HUES48 (cell line): ENCODE results near the gene SMAD6.

Experiments
- H3K27ac ChIP-seq: one replicate; pipeline ENCODE4 v1.7.0; 2013; ENCODE audit warnings: low read depth, low read length, inconsistent platforms
- H3K27me3 ChIP-seq: 2 replicates; pipeline ENCODE4 v1.6.1; 2013; ENCODE audit warnings: mild to moderate bottlenecking, low read length; ENCODE audit not compliant: control insufficient read depth, insufficient read depth
- H3K36me3 ChIP-seq: 2 replicates; pipeline ENCODE4 v1.6.1; 2013; ENCODE audit warnings: low read length; ENCODE audit not compliant: control insufficient read depth, insufficient read depth
- H3K4me1 ChIP-seq: 2 replicates; pipeline ENCODE4 v1.6.1; 2013; ENCODE audit warnings: mild to moderate bottlenecking, low read length; ENCODE audit not compliant: control insufficient read depth, insufficient read depth
- H3K4me3 ChIP-seq: 2 replicates; pipeline ENCODE4 v1.5.1; 2013; ENCODE audit warnings: mild to moderate bottlenecking, low read depth, low read length
- H3K9ac ChIP-seq: 2 replicates; pipeline ENCODE4 v1.6.1; 2013; ENCODE audit warnings: mild to moderate bottlenecking, low read depth, low read length, moderate library complexity
- H3K9me3 ChIP-seq: 2 replicates; pipeline ENCODE4 v1.6.1; 2013; ENCODE audit warnings: low read length; ENCODE audit not compliant: control insufficient read depth, insufficient read depth

SMAD6 gene

DNA sequence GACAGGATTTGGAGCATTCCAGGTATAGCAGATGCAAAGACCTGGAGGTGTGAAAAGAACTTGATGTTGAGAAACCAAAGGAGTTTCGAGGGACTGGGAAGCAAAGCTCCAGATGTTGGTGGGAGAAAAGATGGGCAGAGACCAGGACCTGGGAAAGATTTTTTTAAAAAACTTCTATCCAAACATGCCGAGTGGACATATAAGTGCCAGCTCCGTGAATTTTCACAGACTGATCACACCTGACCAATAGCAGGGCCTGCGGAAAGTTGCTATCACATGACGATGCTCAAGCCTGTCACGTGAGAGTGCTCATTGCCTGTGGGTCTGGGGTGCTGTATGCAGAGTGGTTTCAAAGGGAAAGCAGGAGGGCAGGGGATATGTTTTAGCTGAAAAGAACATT lies 19.9 kb downstream of the SMAD6 start:
- Histone ChIP-seq H3K4me1 (no peaks in the 10 kb centered on the region), H3K36me3 (0 out of 2 replicates have a peak, but pooled peaks cover 2% of the 10 kb centered on the region), H3K4me3 (no peak overlapping the region), H3K27ac (peak overlapping the region; percentile 24), H3K9me3 (no peaks in the 10 kb centered on the region), H3K9ac (no peak overlapping the region), H3K27me3 (no peaks in the 10 kb centered on the region)

DNA sequence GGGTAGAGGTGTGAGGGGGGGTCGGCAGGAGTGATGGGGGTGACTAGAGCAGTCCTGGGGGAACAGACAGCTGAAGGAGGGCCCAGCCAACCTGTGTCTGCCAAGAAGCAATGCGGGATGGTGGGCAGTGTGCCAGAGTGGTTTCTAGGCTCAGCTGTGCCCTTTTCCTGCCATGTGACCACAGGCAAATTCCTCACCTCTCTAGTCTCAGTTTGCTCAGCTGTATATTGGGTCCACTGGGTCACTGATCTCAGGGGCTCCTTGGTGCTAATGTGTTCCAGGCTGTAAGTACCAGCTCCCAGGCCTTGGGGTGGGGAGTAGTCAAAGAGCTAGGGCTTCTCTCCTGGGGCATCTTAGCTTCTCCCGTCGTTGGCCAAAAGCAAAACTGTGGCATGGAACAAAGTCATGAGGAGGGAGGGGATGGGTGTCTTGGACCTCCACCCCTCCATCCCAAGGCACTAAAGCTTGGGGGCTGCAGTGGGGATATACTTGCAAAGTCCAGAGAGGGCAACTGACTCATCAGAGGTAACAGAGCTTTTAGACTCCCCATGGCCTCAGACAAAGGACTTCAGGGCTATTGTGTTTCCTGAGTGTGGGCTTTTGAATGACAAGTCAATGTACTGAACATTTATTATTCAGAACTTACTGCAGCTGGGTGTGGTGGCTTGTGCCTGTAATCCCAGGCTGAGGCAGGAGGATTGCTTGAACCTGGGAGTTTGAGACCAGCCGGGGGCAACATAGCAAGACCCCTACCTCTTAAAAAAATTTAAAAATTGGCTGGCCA lies 20.9 kb downstream of the SMAD6 start:
- H3K9ac ChIP-seq: no peak overlapping the region
- H3K27ac ChIP-seq: no peak overlapping the region
- H3K9me3 ChIP-seq: no peaks in the 10 kb centered on the region
- H3K4me1 ChIP-seq: no peaks in the 10 kb centered on the region
- H3K36me3 ChIP-seq: no peaks in the 10 kb centered on the region
- H3K4me3 ChIP-seq: no peak overlapping the region
- H3K27me3 ChIP-seq: no peaks in the 10 kb centered on the region

DNA sequence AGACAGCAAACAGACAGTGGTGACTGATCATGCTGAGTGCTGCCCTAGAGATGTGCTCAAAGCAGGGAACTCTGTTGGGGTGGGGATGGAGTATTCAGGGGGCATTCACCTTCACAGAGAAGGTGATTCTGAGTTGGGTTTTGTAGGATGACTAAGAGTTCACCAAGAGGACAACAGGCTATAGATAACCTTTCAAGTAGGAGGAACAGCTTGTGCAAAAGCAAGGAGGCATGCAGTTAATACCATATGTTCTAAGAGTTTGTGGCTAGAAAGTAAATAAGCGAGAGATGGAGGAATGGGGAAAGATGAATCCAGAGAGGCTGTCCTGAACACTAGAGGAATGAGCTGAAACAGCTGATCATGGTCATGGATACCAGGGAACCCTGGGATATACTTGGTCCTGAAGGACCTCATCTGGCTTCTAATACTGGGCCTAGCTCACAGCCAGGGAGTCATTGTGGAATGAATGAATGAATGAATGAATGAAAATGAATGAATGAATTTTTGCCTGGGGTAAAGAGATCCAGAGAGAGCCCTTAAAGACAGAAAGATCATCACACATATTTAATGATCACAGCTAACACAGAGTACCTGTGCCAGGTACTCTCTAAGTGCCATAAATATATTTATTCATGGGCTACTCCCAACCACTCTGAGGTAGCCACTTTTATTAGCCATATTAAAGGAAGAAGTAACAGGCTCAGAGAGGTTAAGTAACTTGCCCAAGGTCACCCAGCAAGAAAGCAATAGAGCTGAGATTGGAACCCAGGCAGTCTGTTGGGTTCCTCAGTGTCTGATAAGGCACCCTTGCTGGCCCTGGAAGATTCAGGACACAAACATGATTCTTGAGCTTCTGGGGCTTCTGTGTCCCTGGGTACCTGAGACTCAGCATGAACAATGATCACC lies 22.0 kb downstream of the SMAD6 start:
- no peaks in the 10 kb centered on the region for H3K9me3 ChIP-seq
- no peak overlapping the region for H3K4me3 ChIP-seq
- no peaks in the 10 kb centered on the region for H3K36me3 ChIP-seq
- no peak overlapping the region for H3K9ac ChIP-seq
- no peak overlapping the region for H3K27ac ChIP-seq
- H3K27me3 ChIP-seq: no peaks in the 10 kb centered on the region
- H3K4me1 ChIP-seq: no peaks in the 10 kb centered on the region

DNA sequence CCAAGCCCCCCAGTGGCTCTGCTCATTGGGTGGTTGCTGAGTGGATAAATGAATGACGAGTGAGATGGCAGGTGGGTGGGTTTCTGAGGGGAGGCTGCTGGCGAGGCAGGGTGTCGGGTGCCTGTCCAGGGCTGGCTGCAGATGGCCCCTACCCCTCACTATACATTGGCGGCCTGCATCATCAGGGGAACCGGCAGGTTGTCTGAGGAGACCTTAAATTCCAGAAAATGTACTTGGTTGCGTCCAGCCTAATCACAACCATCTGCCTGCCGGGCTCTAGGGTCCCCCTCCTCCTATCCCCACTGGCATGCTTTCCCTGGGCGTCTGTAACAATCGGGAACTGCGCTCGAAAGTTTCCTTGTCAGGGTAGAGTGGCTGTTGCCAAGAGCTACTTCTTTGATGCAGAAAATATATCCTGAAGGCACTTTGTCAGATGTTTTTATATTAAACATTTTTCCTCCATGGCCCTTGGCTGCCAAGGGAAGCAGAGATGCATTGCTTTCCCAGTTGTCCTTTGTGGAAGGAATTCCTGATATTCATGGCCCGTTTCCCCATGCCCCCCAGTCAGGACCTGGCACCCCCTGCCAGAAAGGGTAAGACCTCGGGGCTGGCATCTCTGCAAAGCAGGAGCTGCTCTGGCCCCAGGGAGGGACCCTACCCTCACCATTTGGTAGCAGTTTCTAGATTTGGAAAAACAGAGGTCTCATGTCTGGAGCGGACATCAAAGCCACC lies 22.9 kb downstream of the SMAD6 start:
- Histone ChIP-seq H3K36me3 (no peaks in the 10 kb centered on the region), H3K9ac (no peak overlapping the region), H3K9me3 (no peaks in the 10 kb centered on the region), H3K4me1 (0 out of 2 replicates have a peak, but pooled peaks cover 3% of the 10 kb centered on the region), H3K4me3 (no peak overlapping the region), H3K27me3 (no peaks in the 10 kb centered on the region), H3K27ac (no peak overlapping the region)

DNA sequence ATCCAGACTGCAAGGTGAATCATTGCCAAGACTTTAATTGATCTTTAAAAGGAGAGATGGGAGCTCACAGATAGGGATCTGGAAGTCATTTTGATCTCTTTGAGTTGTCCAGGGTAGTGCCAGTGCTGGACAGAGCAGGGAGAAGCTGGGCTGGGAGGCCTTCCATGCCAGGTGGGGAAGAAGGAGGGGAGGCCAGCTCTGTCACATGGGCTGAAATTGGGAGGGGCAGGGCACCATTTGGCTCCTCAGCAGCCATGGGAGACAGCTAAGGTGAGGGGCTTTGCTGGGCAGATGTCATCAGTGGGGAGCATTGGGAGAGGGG lies 23.4 kb downstream of the SMAD6 start:
- no peaks in the 10 kb centered on the region for H3K27me3 ChIP-seq
- no peak overlapping the region for H3K27ac ChIP-seq
- H3K9me3 ChIP-seq: no peaks in the 10 kb centered on the region
- H3K4me1 ChIP-seq: 0 out of 2 replicates have a peak, but pooled peaks cover 6% of the 10 kb centered on the region
- no peak overlapping the region for H3K9ac ChIP-seq
- no peaks in the 10 kb centered on the region for H3K36me3 ChIP-seq
- H3K4me3 ChIP-seq: no peak overlapping the region

DNA sequence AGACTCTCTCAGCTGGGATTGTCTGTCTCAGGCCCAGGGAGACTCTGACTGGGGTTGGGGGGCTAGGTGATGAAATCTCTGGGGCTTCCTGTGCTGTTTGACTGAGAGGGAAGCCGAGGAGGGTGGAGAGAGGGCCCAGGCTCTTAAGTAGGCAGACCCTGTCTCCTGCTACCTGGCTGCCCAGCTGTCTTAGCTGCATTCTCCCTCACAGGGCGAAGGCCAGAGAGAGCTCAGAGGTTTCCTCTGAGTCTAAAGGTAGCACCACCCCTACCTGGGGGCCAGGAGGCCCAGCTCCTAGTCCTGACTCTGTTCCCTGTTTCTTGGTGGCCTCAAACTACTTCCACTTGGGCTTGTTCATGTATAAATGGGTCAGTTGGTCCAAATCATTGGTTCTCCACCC lies 24.4 kb downstream of the SMAD6 start:
- Histone ChIP-seq H3K36me3 (no peaks in the 10 kb centered on the region), H3K4me1 (0 out of 2 replicates have a peak, but pooled peaks cover 6% of the 10 kb centered on the region), H3K9ac (no peak overlapping the region), H3K27ac (no peak overlapping the region), H3K27me3 (no peaks in the 10 kb centered on the region), H3K4me3 (no peak overlapping the region), H3K9me3 (no peaks in the 10 kb centered on the region)

DNA sequence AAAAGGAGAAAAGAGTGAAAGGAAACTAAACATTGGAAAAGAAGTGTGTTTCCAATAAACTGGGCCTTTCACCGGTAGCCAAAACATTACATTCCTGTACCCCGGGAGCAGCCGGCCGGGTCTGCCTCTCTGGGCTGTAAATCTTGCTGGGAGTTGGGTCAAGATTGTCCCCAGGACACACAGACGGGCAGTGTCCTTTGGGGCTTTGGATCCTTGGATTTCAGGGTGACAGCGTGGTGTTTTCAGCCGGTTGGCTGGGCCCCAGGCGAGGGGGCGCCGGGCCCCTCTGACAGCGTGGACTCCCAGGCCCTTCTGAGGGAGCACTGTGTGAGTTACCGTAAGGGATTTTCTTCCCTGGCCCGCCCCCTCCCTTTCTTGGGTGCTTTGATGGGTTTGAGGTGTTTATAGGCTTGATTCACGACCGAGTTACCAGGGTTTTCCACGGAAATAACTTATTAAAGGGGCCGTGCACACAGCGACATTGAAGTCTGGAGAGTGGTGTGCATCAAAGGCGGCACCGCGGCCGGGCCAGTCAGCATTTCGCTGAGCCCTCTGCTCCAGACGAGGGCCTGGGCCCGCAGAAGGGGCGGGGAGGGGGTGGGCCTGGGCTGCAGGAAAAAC lies 27.4 kb downstream of the SMAD6 start:
- no peaks in the 10 kb centered on the region for H3K36me3 ChIP-seq
- no peaks in the 10 kb centered on the region for H3K9me3 ChIP-seq
- 0 out of 2 replicates have a peak, but pooled peaks cover 6% of the 10 kb centered on the region for H3K4me1 ChIP-seq
- no peak overlapping the region for H3K4me3 ChIP-seq
- no peak overlapping the region for H3K27ac ChIP-seq
- H3K9ac ChIP-seq: no peak overlapping the region
- no peaks in the 10 kb centered on the region for H3K27me3 ChIP-seq

DNA sequence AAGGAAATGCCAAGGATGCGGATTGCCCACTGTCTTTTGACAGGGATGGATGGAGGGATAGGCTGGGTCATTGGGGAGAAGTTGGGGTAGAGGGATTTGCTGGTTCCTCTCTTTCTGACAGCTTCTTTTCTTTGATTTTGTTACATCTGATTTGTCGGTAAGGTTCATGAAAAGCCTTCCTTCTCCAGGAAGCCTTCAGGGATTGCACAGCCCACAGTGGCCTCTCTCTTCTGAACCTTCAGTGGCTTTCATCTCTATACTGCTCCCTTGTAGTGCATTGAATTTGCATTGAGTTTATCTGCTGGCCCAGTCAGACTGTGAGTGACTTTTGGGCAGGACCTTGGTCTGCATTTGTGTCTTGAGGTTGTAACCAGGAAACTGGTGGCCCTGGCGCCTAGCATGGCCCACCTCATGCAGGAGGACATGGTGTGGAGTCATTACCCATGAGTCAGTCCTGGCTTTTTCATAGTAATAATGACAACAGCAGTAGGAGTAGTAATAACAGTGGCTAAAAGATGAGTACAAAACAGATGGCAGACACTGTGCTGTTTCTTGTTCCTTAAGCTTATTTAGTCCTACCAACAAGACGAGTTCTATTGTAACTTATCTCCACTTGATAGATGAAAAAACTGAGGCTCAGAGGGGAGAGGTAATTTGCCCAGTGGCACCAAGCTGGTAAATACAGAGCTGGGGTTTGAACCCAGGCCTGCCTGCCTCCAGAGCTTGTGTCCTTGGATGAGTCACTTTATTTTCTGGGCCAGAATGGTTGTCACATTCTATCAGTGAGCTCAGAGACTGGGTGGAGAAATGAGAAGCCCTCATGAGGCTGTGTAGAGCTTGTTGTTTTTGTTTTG lies 28.4 kb downstream of the SMAD6 start:
- Histone ChIP-seq H3K4me1 (0 out of 2 replicates have a peak, but pooled peaks cover 6% of the 10 kb centered on the region), H3K27me3 (no peaks in the 10 kb centered on the region), H3K9ac (no peak overlapping the region), H3K4me3 (no peak overlapping the region), H3K27ac (no peak overlapping the region), H3K36me3 (no peaks in the 10 kb centered on the region), H3K9me3 (no peaks in the 10 kb centered on the region)

DNA sequence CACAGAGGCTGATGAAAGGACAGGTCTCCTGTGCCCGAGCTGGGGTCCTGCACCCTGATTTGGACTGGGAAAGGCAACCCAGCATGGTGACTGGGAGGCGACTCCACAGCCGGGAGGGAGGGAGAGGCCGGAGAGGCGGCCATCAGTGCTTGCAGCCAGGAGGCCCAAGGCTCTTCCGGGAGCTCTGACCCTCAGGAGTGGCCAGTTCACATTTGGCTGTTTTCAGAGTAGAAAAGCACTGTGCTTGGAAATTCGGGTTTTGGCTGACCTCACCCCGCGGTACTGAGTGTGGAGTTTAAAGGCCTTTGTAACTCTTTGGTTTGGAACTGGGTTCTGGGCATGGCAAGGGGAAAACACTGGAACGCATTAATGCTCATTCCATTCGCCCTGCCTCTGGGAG lies 31.9 kb downstream of the SMAD6 start:
- Histone ChIP-seq H3K9ac (no peak overlapping the region), H3K4me1 (0 out of 2 replicates have a peak, but pooled peaks cover 6% of the 10 kb centered on the region)

More for the DNA sequence above, 31.9 kb downstream of the SMAD6 start:
- Histone ChIP-seq H3K27me3 (no peaks in the 10 kb centered on the region), H3K4me3 (no peak overlapping the region), H3K36me3 (no peaks in the 10 kb centered on the region), H3K27ac (no peak overlapping the region), H3K9me3 (no peaks in the 10 kb centered on the region)
